Uterine smooth muscle cell (primary cell): ENCODE measurements around the gene SMG5. TPM values are rescaled to one million over a fixed set of nuclear protein-coding genes. Genes with fewer than 3 reads are reported as not detected.

ENCODE experiments used
- total RNA-seq: library from RNA; depleted of rRNA; stranded (reverse); fragments of >200 nt; gene quantifications from 2 replicates; pipeline ENCODE4 v1.2.3, GENCODE V29; 2014

Gene SMG5
- total RNA-seq, result 54.8 and 59.2 TPM in 2 replicates

GRCh38 chr1:156282479-156283222, at the start of gene SMG5:
TSS of gene SMG5 (minus strand) at chr1:156282825. CDS start at chr1:156282680, 145 bp downstream.

GRCh38 chr1:156298852-156299357, 16.3 kb upstream of the SMG5 start, which contains the start of gene VHLL:
TSS of gene VHLL (minus strand) at chr1:156299307. CDS start at chr1:156299189, 118 bp downstream.

GRCh38 chr1:156295391-156295947, 12.8 kb upstream of the SMG5 start, which contains the start of gene GLMP:
TSS of gene GLMP (minus strand) at chr1:156295679. CDS start at chr1:156295645, 34 bp downstream.

GRCh38 chr1:156284112-156284511, 1.5 kb upstream of the SMG5 start, which contains the start of gene TMEM79:
TSS of gene TMEM79 (plus strand) at chr1:156284325. CDS start at chr1:156285227, 902 bp downstream.

GRCh38 chr1:156247460-156248322, 34.9 kb downstream of the SMG5 start, which contains the start of gene PAQR6:
TSS of gene PAQR6 (minus strand) at chr1:156248056. CDS start at chr1:156246731, 1,325 bp downstream.

GRCh38 chr1:156241926-156242325, 40.7 kb downstream of the SMG5 start, which contains the start of gene BGLAP:
TSS of gene BGLAP (plus strand) at chr1:156242184. CDS start at chr1:156242232, 48 bp downstream.

GRCh38 chr1:156212833-156213643, 69.6 kb downstream of the SMG5 start, which contains the start of gene PMF1:
TSS of gene PMF1 (plus strand) at chr1:156213007. CDS start at chr1:156213016, 9 bp downstream.

Other genes starting within 250 kb of the SMG5 start
- 12.8 and 14.7 TPM in 2 replicates for gene UBQLN4, start 229.0 kb downstream of the SMG5 start, total RNA-seq
- gene LAMTOR2, start 228.0 kb downstream of the SMG5 start, total RNA-seq, result 35.0 and 40.1 TPM in 2 replicates
- gene RAB25, start 221.7 kb downstream of the SMG5 start, total RNA-seq, result not detected in 2 replicates
- gene MEX3A, start 200.4 kb downstream of the SMG5 start, total RNA-seq, result 0.89 and 1.7 TPM in 2 replicates
- gene LMNA, start 168.1 kb downstream of the SMG5 start, total RNA-seq, result 1,149 and 1,765 TPM in 2 replicates
- gene SEMA4A, start 129.2 kb downstream of the SMG5 start, total RNA-seq, result 0.66 and 1.2 TPM in 2 replicates
- 7.6 and 11.2 TPM in 2 replicates for gene SLC25A44, start 88.7 kb downstream of the SMG5 start, total RNA-seq
- 28.9 and 45.6 TPM in 2 replicates for gene PMF1, start 69.8 kb downstream of the SMG5 start, total RNA-seq
- 0.11 TPM in 1 of 2 replicates, not detected in the other for gene BGLAP, start 40.6 kb downstream of the SMG5 start, total RNA-seq
- gene PAQR6, start 34.8 kb downstream of the SMG5 start, total RNA-seq, result 0.22 and 0.37 TPM in 2 replicates
- gene TMEM79, start 1.5 kb upstream of the SMG5 start, total RNA-seq, result 1.3 and 2.5 TPM in 2 replicates
- 38.3 and 69.4 TPM in 2 replicates for gene GLMP, start 12.9 kb upstream of the SMG5 start, total RNA-seq
- gene VHLL, start 16.5 kb upstream of the SMG5 start, total RNA-seq, result not detected in 2 replicates
- gene CCT3, start 55.5 kb upstream of the SMG5 start, total RNA-seq, result 385 and 599 TPM in 2 replicates
- gene TSACC, start 55.7 kb upstream of the SMG5 start, total RNA-seq, result not detected in 2 replicates
- not detected in 2 replicates for gene RHBG, start 86.4 kb upstream of the SMG5 start, total RNA-seq
- gene MEF2D, start 217.9 kb upstream of the SMG5 start, total RNA-seq, result 6.9 and 7.7 TPM in 2 replicates